Right forelimb (tissue), 1 donor: Measurements from ENCODE around the gene TECPR2.
"Not testable (repeated sequence)": the region's sequence is repeated elsewhere in the genome, so short reads cannot be mapped to it uniquely, and the experiment has no call there.

Experiments used
- DNase-seq: peaks from one replicate; pipeline ENCODE4 v3.0.0-alpha.2; 2018

Gene TECPR2

DNA sequence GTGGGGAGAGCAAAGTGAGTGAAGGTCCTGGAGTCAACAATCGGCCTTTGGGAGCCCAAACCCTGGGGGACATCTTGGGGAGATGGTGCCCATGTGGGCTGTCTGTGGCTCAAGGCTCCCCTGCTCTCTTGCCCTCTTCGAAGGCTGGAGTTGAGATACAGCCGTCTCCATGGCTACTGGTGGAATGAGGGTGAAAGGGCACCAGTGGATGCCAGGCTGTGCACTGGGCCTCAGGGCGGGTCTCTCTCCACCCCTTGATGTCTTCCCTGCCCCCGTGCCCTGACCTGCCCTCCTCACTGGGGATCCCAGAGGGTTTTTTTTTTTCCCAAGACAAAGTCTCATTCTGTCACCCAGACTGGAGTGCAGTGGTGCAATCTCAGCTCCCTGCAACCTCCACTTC is 148.8 kb downstream of the TECPR2 start:
- DNase-seq: no peak

DNA sequence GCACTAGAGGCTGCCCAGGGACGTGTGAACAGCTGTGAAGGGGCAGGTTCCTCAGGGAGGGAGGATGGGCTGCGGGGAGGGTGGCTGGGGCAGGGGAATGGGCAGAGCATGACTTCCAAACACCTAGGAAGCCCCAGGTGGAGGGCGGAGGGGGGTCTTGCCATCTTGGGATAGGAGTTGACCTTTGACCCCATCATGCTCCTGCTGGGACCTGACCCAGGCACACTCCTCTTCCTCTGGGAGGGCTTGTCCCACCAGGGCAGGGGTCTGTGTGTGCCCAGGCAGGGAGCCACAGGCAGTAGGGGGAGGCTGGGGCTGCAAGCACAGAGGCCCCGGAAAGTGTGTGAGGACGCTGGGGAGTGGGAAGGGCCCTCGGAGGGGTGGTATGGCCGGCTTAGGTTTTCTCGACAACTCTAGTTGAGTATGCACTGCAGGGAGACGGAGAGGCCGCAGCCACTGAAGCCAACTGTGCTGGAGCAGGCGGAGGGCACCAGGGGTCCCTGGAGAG is 150.1 kb downstream of the TECPR2 start:
- DNase-seq: peak; percentile 39

DNA sequence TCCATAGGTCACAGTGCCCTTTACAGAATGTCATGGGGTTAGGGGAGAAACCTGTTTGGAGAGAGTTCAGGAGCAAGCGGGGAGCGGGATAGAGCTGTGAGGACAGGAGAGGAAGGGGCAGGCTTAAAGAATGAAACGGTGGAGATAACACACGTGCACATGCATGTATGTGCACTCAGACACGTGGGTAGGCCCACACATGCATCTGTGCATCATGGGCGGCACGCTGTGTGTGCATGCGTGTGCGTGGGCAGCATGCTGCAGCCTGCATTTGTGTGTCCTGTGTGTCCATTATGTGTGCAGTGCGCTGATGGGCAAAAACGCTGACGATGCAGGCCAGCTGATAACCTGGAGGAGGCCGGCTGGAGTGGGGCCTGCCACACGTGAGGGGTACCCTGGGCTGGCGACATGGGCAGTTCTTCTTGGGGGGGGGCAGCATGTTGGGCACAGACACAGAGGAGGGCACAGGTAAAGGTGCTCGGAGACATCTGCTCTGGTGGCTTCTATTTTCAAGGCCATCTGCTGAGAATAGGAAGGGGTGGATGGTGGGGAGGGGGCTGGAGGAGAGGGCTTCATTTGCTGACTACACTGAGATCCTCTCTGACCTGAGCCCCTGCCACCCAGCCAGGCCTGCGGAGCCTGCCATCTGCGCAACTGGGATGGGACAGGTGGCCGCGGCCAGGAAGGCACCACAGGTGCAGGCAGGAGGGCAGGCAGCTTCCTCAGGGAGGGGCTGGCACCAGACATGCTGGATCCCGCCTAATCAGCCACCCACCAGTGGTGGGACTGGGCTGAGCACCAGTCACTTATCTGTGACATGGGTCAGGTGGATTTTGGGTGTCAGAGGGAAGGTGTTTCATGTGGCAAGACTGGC is 151.4 kb downstream of the TECPR2 start:
- no peak for DNase-seq

DNA sequence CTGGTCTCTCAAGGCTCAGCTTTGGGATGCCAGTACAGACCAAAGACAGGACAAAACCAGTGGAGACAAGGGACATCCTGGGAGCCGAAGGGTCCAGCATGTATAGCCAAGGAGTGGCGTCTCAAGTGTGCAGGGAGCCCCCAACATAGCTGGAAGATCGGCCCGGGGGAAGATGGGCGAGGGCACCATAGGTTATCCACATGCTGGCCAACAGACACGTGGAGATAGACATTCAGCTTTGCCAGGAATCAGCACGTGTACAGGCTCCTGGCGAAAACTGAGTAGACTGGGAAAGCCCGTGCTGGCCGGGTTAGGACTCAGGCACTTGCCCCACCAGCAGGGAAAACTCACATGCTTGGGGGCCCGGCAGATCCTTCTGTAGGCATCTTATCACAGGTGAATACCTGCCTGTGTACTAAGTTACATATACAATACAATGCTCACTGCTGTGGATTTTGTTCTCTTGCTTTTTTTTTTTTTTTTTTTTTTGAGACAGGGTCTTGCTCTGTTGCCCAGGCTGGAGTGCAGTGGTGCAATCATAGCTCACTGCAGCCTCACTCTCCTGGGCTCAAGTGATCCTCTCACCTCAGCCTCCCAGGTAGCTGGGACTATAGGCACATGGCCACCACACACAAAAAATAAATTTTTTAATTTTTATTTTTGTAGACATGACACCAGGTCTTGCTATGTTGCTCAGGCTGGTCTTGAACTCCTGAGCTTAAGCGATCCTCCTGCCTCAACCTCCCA is 152.4 kb downstream of the TECPR2 start:
- no peak for DNase-seq

DNA sequence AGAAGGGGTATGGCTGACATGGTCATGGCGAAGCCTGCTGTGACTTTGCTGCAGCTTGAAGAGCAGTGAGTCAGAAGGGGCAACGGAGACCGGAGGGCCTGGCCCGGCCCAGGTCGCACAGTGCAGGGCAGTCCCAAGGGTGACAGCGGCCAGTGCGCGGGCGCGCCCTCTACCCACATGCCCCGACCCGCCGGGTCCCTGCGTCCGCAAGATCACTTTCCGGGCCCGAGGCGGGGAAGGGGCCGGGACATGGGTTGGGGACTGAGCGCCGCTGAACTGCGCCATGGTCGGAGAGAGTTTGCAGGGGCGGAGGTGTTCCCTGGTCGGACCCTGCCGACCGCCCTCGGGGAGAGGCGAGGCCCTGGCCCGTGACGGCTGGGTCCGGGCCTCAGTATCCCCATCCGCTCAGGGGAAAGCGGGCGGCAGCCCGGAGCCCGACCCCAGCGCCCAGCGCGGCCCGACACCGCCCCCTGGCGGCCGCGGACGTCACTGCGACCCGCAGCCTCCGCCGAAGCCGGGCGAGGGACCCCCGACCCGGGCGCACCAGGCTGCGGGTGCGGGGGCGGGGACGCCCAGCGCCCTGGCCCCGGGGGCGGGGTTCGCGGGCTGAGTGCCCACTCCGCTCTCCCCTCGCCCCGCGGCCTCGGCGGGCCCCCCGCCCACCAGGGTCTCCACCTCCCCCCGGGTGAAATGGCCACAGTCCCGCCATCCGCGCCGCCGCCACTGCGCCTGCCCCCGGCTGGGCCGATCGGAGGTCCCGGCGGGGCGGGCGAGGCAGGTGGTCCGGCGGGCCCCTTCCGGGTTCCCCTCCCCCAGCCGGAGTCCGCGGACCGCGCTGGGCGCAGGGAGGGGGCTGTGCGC is 154.0 kb downstream of the TECPR2 start:
- peak; percentile 86 for DNase-seq

DNA sequence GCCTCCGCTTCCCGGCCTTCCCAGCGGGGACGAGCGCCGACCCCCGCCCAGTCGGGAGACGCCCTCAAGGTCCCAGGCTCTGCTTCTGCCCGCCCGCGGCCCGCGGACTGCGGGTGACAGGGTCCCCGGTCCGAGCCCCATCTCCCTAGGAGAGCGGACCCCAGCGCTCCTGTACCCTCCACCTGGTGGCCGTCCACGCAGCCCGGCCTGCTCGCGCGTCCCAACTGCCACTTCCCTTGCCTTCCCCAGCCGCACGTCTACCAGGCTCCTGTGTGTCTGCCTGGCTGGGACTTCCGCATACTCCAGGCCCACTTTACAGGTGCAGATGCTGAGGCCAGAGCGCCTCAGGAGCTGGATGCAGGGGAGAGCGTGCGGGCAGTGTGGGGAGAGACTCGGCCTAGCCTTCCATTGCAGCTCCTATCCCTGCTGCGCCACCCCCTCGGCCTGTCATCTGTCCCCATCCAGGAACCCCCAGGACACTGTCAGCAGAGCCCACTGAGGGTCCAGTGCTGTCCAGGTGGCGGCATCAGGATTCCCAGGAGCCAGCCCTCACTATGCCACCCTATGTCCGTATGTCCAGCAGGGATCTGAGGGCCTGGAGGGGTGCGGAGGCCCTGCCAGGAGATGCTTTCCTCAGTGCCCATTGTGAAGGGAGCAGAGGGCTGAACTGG is 154.8 kb downstream of the TECPR2 start:
- DNase-seq: peak; percentile 57

DNA sequence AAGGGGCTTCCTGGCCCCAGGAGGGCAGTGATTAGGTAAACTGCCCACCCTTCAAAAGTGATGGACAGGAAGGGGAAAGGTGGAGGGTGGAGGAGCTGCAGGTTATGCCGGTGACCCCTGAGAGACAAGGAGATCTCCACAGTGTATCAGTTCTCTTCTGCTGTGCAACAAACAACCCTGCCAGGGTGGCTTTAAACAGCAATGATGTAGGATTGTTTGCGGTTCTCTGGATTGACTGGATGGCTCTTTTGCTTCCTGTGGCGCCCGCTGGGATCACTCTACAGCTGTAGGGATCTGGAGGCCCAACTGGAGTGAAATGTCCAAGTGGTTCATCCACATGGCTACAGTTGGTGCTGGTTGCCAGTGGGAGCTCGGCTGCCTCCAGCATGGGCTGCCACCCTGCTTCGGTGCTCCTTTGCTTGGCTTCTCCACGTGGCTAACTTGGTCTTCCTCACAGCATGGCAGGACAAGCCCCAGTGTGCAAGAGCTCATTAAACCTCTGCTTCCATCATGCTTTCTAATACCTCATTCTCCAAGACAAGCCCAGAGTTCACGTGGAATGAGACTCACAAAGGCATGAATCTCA is 155.4 kb downstream of the TECPR2 start:
- no peak for DNase-seq

DNA sequence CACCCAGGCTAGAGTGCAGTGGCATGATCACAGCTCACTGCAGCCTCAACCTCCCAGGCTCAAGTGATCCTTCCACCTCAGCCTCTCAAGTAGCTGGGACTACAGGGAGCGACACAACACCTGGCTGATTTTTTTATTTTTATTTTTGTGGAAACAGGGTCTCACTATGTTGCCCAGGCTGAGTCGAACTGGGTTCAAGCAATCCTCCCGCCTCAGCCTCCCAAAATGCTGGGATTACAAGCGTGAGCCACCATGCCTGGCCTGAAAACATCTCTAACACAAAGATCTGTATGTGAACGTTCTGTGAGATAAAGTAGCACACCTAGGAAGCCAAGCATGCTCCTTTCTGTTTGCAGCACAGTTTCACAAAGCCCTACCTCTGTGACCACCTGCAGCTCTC is 157.0 kb downstream of the TECPR2 start:
- not testable (repeated sequence) for DNase-seq

DNA sequence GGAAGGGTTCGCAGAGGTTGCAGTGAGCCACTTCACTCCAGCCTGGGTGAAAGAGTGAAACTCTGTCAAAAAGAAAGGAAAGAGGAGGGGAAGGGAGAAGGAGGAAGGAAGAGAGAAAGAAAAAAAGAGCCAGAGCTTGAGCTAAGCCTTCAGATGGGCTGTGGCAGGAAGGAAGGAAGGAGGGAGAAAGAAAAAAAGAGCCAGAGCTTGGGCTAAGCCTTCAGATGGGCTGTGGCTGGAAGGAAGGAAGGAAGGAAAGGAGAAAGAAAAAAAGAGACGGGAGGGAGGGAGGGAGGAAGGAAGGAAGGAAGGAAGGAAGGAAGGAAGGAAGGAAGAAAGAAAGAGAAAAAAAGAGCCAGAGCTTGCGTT is 160.4 kb downstream of the TECPR2 start:
- DNase-seq: no peak

DNA sequence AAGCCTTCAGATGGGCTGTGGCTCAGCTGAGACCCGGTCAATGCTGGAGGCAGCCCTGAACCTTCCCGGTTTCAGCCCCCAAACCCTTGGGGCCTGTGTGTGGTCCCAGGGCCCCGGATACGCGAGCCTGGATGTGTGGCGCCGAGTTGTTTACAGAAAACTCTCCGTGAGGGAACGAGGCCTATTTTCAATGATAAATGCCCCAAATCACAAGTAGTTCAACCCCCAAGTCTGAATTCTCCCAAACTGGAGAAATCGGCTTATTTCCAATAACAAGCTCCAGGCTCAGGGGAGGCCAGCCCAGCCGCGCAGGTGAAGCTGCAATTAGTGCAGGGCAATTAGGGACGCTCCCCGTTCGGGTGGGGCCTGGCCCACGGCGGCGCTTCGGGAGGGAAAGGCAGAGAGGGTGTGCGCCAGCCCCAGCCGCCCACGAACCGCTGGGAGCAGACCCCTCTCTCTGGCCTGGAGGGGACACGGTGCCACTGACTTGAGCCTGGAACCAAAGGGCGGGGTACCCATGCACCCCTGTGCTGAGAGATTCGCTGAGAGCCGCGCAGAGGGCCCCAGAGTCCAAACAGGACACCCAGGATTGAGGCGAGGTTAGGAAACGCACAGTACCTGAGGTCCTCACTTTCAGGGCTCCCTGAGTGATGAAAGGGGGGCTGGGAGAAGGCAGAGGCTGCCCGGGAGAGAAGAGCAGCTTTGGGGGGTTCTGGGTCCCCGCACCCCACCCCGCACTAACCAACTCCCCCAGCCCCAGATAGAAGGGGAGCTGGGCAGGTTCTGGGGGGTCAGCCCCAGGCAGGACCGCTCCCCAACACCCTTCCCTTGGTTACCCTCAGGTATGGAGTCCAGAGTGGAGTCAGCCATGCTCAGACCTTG is 161.1 kb downstream of the TECPR2 start:
- peak; percentile 42 for DNase-seq

DNA sequence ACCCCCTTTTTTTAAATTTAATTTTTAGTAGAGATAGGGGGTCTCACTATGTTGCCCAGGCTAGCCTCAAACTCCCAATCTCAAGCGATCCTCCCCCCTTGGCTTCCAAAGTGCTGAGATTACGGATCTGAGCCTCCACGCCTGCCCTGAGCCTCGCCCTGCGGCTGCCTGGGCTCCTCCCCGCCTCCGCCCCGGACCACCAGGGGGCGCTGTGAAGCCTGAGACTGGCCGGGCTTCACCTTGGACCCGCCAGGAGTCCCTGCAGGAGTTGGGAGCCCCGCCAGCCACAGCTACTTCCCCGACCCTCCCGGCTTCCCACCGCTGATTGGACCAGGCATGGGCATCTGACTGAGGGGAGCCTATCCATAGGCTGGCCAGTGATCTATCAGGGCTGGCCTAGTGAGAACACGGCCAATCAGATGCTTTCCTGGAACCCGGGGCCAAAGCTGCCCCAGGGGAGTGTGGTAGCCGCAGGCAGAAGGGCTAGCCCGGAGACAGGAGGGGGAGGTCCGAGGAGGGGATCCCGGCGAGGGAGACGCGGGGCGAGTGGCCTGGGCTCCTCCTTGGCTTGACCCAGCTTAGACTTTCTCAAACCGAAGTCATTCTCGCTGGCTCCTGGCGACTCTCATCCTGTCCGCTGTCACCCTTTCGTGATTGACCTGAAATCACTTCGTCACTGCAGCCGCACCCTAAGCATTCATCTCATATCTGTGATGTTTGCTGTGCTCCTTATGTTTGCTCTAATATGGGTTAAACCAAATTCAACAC is 161.9 kb downstream of the TECPR2 start:
- peak; percentile 100 for DNase-seq

DNA sequence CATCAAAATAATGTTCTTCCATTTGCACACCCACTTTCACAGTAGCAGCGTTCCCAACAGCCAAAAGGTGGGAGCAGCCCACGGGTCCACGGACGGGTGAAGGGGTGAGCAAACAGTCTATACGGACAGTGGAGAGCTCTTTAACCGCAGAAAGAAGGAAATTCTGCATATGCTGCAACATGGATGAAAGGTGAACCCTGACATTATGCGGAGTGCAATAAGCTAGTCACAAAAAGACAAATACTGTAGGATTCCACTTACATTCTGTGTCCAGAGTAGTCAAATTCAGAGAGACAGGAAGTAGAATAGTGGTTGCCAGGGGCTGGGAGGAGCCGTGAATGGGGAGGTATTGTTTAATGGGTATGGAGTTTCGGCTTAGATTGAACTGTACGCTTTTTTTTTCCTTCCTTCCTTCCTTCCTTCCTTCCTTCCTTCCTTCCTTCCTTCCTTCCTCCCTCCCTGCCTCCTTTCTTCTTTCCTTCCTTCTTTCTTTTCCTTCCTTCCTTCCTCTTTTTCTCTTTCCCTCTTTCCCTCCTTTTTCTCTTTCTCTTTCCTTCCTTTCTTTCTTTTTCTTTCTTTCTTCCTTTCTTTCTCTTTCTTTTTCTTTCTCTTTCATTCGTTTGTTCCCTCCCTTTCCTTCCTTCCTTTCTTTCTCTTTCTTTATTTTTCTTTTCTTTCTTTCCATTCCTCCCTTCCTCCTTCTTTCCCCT is 162.6 kb downstream of the TECPR2 start:
- DNase-seq: peak; percentile 69

DNA sequence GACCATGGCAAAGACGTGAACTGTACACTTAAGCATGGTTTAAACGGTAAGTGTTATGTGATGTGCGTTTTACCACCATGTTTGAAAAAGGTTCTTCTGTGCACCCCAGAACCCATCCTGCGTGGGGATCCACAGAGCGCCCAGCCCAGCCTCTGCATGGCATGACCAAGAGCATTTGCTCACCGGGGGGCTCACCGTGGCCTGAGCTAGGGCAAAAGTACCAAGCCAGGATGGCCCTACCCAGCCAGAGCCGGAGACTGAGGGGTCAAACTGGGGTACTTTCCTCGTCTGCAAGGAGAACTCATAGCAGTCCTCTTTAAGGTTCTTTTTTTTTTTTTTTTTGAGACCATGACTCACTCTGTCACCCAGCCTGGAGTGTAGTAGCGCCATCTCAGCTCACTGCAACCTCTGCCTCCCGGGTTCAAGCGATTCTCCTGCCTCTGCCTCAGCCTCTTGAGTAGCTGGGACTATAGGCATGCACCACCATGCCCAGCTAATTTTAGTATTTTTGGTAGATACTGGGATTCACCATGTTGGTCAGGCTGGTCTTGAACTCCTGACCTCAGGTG is 163.3 kb downstream of the TECPR2 start:
- DNase-seq: no peak

DNA sequence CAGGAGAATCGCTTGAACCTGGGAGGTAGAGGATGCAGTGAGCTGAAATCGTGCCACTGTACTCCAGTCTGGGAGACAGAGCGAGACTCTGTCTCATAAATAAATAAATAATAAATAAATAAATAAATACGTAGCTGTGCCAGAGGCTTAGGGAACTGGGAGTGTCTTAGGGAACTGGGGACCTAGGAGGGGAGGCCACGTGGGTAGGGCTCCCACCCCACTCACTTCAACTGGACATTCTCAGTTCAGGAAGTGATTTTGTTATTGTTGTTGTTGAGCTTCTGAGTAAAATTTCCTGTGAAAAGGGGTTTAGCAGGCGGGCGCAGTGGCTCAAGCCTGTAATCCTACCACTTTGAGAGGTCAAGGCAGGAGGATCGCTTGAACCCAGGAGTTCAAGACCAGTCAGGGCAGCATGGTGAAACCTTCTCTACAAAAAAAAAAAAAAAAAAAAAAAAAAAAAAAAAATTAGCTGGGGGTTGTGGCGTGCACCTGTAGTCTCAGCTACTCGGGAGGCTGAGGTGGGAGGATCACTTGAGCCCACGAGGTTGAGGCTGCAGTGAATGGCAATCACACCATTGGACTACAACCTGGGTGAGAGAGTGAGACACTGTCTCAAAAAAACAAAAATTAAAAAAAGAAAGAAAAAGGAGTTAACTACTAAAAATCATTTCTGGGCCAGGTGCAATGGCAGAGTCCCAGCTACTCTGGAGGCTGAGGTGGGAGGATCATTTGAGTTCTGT is 165.9 kb downstream of the TECPR2 start:
- DNase-seq: no peak

DNA sequence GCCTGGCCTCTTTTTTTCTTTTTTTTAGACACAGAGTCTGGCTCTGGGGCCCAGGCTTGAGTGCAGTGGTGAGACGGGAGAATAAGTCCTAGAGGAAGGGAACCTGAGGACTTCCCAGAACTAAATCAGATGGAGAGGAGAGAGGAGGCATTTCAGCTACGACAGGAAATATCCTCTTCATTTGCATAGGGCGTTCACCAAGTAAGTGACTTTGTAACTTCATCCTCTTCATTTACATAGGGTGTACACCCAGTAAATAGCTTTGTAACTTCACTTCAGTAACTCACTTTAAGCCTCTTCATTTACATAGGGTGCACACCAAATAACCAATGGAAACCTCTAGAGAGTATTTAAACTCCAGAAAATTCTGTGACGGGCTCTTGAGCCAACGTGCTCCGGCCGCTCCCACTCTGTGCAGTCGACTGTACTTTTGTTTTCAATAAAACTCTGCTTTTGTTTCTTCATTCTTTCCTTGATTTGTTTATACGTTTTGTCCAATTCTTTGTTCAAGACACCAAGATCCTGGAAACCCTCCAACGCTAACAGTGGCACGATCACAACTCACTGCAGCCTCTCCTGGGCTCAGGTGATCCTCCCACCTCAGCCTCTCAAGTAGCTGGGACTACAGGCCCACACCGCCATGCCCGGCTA is 168.2 kb downstream of the TECPR2 start:
- no peak for DNase-seq

DNA sequence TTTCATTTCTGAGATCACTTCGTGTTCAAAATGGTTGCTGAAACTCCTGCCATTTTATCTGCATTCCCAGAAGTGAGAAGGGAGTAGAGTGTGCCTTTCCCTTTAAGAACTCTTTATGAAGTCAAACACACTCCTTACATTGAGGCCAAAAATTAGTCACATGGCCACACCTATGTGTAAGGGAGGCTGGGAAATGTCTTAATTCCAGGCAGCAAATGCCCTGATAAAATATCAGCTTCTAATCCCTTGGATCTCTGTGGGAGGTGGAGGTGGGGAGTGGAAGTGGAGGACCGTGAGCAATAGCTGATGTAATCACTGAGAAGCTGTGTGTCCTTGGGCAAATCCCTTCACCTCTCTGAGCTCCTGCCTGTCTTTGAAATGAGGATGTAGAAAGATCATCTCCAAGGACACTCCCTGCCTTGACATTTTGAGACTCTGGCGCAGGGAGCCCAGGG is 169.5 kb downstream of the TECPR2 start:
- no peak for DNase-seq

DNA sequence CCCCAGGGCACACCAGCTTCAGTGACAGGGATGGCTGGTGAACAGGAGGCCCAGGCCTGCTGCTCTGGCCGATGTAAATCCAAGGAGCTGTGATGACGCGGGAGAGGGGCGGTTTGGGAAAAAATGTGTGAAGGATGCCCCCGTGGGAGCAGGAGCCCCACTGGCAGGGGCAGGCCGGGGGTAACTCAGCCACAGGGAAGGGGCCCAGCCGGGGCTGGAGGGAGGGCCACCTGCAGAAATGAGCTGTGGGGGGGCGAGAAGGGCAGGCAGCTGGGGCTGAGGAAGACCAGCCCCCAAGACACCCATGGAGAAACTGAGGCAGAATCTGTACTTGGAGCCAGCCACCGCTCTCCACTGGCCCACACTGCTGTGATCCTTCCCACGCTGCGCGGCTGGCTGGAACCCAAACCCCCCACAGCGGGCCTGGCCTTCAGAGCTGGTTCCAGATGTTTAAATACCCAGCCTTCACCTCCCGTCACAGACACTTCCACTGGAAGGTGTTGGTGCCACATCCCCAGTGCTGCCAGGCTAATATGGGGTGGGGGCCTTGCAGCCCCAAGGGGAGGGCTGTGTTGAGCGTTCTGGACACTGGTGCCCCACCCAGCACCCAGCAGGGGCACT is 175.3 kb downstream of the TECPR2 start:
- no peak for DNase-seq
